WTC11 (cell line): ENCODE measurements around the gene B4GALNT2. TPM values are rescaled to one million over a fixed set of nuclear protein-coding genes. Genes with fewer than 3 reads are reported as not detected.

Experiments
- ATAC-seq: fragments of 200-7000 bp; cut with Tn5 transposase; 2 replicates; pipeline ENCODE4 v1.10.0; 2021; ENCODE audit warnings: mild to moderate bottlenecking, moderate library complexity
- CTCF ChIA-PET: fragments of 300-600 bp; sonication (Branson Sonifier 250); formaldehyde crosslinking; loops from one replicate; lab custom pipeline; 2021; ENCODE audit warnings: antibody characterized with exemption; lab: Charles Lee
- POLR2A ChIA-PET: fragments of 350-600 bp; sonication (Branson Sonifier 250); formaldehyde crosslinking; loops from one replicate; lab custom pipeline; 2021; ENCODE audit warnings: antibody characterized with exemption; lab: Charles Lee
- DNase-seq: peaks from one replicate; pipeline ENCODE4 v3.0.0; 2021; ENCODE audit warnings: low spot score
- H3K27ac Mint-ChIP-seq: 2 replicates; pipeline ENCODE4 v1.8.0; 2021; ENCODE audit warnings: mixed read lengths
- H3K27me3 Mint-ChIP-seq: 2 replicates; pipeline ENCODE4 v1.8.0; 2021; ENCODE audit warnings: low read depth, mild to moderate bottlenecking, moderate library complexity, mixed read lengths
- H3K36me3 Mint-ChIP-seq: 2 replicates; pipeline ENCODE4 v1.8.0; 2021; ENCODE audit warnings: mixed read lengths
- H3K4me1 Mint-ChIP-seq: 2 replicates; pipeline ENCODE4 v1.8.0; 2022; ENCODE audit warnings: mixed read lengths
- H3K4me3 Mint-ChIP-seq: 2 replicates; pipeline ENCODE4 v1.8.0; 2021; ENCODE audit warnings: mild to moderate bottlenecking, moderate library complexity, mixed read lengths
- H3K9me3 Mint-ChIP-seq: 2 replicates; pipeline ENCODE4 v1.8.0; 2021; ENCODE audit warnings: mixed read lengths
- ATF3 ChIP-seq: sonication (generic); formaldehyde crosslinking; conservative IDR thresholded peaks from 2 replicates; pipeline ENCODE4 v1.8.1; 2022; ENCODE audit warnings: mild to moderate bottlenecking, missing genetic modification reagents
- CBFB ChIP-seq: sonication (generic); formaldehyde crosslinking; IDR thresholded peaks from 2 replicates; pipeline ENCODE4 v1.8.1; 2022; ENCODE audit warnings: mild to moderate bottlenecking, low read depth, missing genetic modification reagents
- E2F1 ChIP-seq: sonication (generic); formaldehyde crosslinking; IDR thresholded peaks from 2 replicates; pipeline ENCODE4 v1.8.0; 2022; ENCODE audit warnings: mild to moderate bottlenecking, missing genetic modification reagents
- E2F5 ChIP-seq: sonication (generic); formaldehyde crosslinking; IDR thresholded peaks from 2 replicates; pipeline ENCODE4 v1.8.1; 2022; ENCODE audit warnings: mild to moderate bottlenecking, moderate library complexity, missing genetic modification reagents
- ERG ChIP-seq: fragments of 250-450 bp; sonication (Bioruptor Pico); IDR thresholded peaks from 2 replicates; pipeline ENCODE4 v1.8.0; 2021; ENCODE audit warnings: mild to moderate bottlenecking
- FOXP4 ChIP-seq: sonication (generic); formaldehyde crosslinking; IDR thresholded peaks from 2 replicates; pipeline ENCODE4 v1.8.0; 2022; ENCODE audit warnings: mild to moderate bottlenecking, missing genetic modification reagents
- GABPB1 ChIP-seq: sonication (generic); formaldehyde crosslinking; IDR thresholded peaks from 2 replicates; pipeline ENCODE4 v1.8.1; 2023; ENCODE audit warnings: mild to moderate bottlenecking, missing genetic modification reagents
- GRHL2 ChIP-seq: fragments of 250-450 bp; sonication (Bioruptor Pico); IDR thresholded peaks from 2 replicates; pipeline ENCODE4 v1.8.0; 2022; ENCODE audit warnings: mild to moderate bottlenecking, moderate library complexity; ENCODE audit not compliant: insufficient replicate concordance, severe bottlenecking
- IRF2 ChIP-seq: sonication (generic); formaldehyde crosslinking; IDR thresholded peaks from 2 replicates; pipeline ENCODE4 v1.8.0; 2022; ENCODE audit warnings: low read depth, missing genetic modification reagents, borderline replicate concordance
- KAT7 ChIP-seq: sonication (generic); formaldehyde crosslinking; IDR thresholded peaks from 2 replicates; pipeline ENCODE4 v1.8.1; 2023; ENCODE audit warnings: missing genetic modification reagents, mild to moderate bottlenecking, borderline replicate concordance
- MYBL2 ChIP-seq: sonication (generic); formaldehyde crosslinking; IDR thresholded peaks from 2 replicates; pipeline ENCODE4 v1.8.1; 2023; ENCODE audit warnings: mild to moderate bottlenecking, moderate library complexity, missing genetic modification reagents
- NFATC4 ChIP-seq: fragments of 250-450 bp; sonication (Bioruptor Pico); IDR thresholded peaks from 2 replicates; pipeline ENCODE4 v1.9.0; 2021; ENCODE audit warnings: mild to moderate bottlenecking
- OVOL2 ChIP-seq: fragments of 250-450 bp; sonication (Bioruptor Pico); IDR thresholded peaks from 2 replicates; pipeline ENCODE4 v1.9.0; 2021; ENCODE audit warnings: mild to moderate bottlenecking, borderline replicate concordance
- PREB ChIP-seq: sonication (generic); formaldehyde crosslinking; IDR thresholded peaks from 2 replicates; pipeline ENCODE4 v1.8.1; 2022; ENCODE audit warnings: mild to moderate bottlenecking, missing genetic modification reagents, moderate library complexity, borderline replicate concordance
- RORB ChIP-seq: fragments of 250-450 bp; sonication (Bioruptor Pico); IDR thresholded peaks from 2 replicates; pipeline ENCODE4 v1.9.0; 2021; ENCODE audit warnings: mild to moderate bottlenecking
- STAT6 ChIP-seq: sonication (generic); formaldehyde crosslinking; conservative IDR thresholded peaks from 2 replicates; pipeline ENCODE4 v1.8.1; 2023; ENCODE audit warnings: mild to moderate bottlenecking, low read depth, missing genetic modification reagents, moderate library complexity
- TP53 ChIP-seq: sonication (generic); formaldehyde crosslinking; IDR thresholded peaks from 2 replicates; pipeline ENCODE4 v1.8.1; 2023; ENCODE audit warnings: mild to moderate bottlenecking, missing genetic modification reagents
- ZMAT4 ChIP-seq: fragments of 250-450 bp; sonication (Bioruptor Pico); IDR thresholded peaks from 2 replicates; pipeline ENCODE4 v1.9.0; 2021; ENCODE audit warnings: mild to moderate bottlenecking
- ZNF121 ChIP-seq: sonication (generic); formaldehyde crosslinking; IDR thresholded peaks from 2 replicates; pipeline ENCODE4 v1.8.0; 2023; ENCODE audit warnings: missing genetic modification reagents
- ZNF232 ChIP-seq: sonication (generic); formaldehyde crosslinking; IDR thresholded peaks from 2 replicates; pipeline ENCODE4 v1.8.0; 2022; ENCODE audit warnings: mild to moderate bottlenecking, missing genetic modification reagents
- ZNF317 ChIP-seq: sonication (generic); formaldehyde crosslinking; IDR thresholded peaks from 2 replicates; pipeline ENCODE4 v1.8.1; 2023; ENCODE audit warnings: low read depth, mild to moderate bottlenecking, moderate library complexity, missing genetic modification reagents, borderline replicate concordance
- ZNF396 ChIP-seq: fragments of 250-450 bp; sonication (Bioruptor Pico); IDR thresholded peaks from 2 replicates; pipeline ENCODE4 v1.8.0; 2021; ENCODE audit warnings: mild to moderate bottlenecking, moderate library complexity, borderline replicate concordance
- ZNF512 ChIP-seq: sonication (generic); formaldehyde crosslinking; IDR thresholded peaks from 2 replicates; pipeline ENCODE4 v1.8.1; 2022; ENCODE audit warnings: missing genetic modification reagents, borderline replicate concordance
- total RNA-seq: library from RNA; stranded (reverse); gene quantifications from 3 replicates; pipeline ENCODE4 v1.2.3, GENCODE V29; 2021

Gene B4GALNT2
- total RNA-seq, 1 experiment from 2014 or later: 0.04 TPM

- H3K4me3 Mint-ChIP-seq: no peak overlapping the region
- no peak for TF ChIP-seq RORB (CRISPR knock-in tag)
- no peak for TF ChIP-seq E2F5 (CRISPR knock-in tag)
- no peak for TF ChIP-seq MYBL2 (CRISPR knock-in tag)
- TF ChIP-seq FOXP4 (CRISPR knock-in tag): no peak
- TF ChIP-seq NFATC4 (CRISPR knock-in tag): no peak
- TF ChIP-seq ZMAT4 (CRISPR knock-in tag): no peak
- no peak for TF ChIP-seq ATF3 (CRISPR knock-in tag)
- no peak for TF ChIP-seq ZNF512
- TF ChIP-seq GRHL2 (CRISPR knock-in tag): no peak
- TF ChIP-seq ZNF232 (CRISPR knock-in tag): no peak
- no peak for TF ChIP-seq GABPB1 (CRISPR knock-in tag)
- TF ChIP-seq IRF2 (CRISPR knock-in tag): no peak
- no peak for TF ChIP-seq E2F1 (CRISPR knock-in tag)
- no peak for TF ChIP-seq TP53
- no peak for TF ChIP-seq CBFB (CRISPR knock-in tag)
- no peak overlapping the region for H3K27ac Mint-ChIP-seq
- ATAC-seq (no peak), DNase-seq (no peak)
- ChIA-PET POLR2A (no interaction called here), CTCF (no interaction called here)
- H3K9me3 Mint-ChIP-seq: peaks cover 43% of the 10 kb centered on the region
- H3K27me3 Mint-ChIP-seq: peaks cover 23% of the 10 kb centered on the region
- H3K36me3 Mint-ChIP-seq: peaks cover 28% of the 10 kb centered on the region
- H3K4me1 Mint-ChIP-seq: no peaks in the 10 kb centered on the region
Measured at GRCh38 chr17:49123061-49123460, 9.5 kb upstream of the B4GALNT2 start.

GRCh38 chr17:49125449-49125848 is 7.1 kb upstream of the B4GALNT2 start:
- H3K4me1 Mint-ChIP-seq: no peaks in the 10 kb centered on the region
- peaks cover 46% of the 10 kb centered on the region for H3K36me3 Mint-ChIP-seq
- H3K27ac Mint-ChIP-seq: no peak overlapping the region
- ATAC-seq (no peak), DNase-seq (no peak)
- peaks cover 58% of the 10 kb centered on the region for H3K9me3 Mint-ChIP-seq
- CTCF ChIA-PET: no interaction called here
- no peak overlapping the region for H3K4me3 Mint-ChIP-seq
- POLR2A ChIA-PET: no interaction called here
- H3K27me3 Mint-ChIP-seq: peaks cover 41% of the 10 kb centered on the region
- TF ChIP-seq ZNF317 (CRISPR knock-in tag): no peak
- TF ChIP-seq KAT7 (CRISPR knock-in tag): no peak
- no peak for TF ChIP-seq OVOL2 (CRISPR knock-in tag)
- TF ChIP-seq PREB (CRISPR knock-in tag): no peak
- no peak for TF ChIP-seq ZNF396
- no peak for TF ChIP-seq IRF2 (CRISPR knock-in tag)
- TF ChIP-seq E2F5 (CRISPR knock-in tag): no peak
- no peak for TF ChIP-seq STAT6 (CRISPR knock-in tag)
- no peak for TF ChIP-seq ZNF121 (CRISPR knock-in tag)
- TF ChIP-seq ERG (CRISPR knock-in tag): no peak
